Measurements from ENCODE around the gene VTI1A. TPM values are rescaled to one million over a fixed set of nuclear protein-coding genes. Genes with fewer than 3 reads are reported as not detected.

The VTI1A gene
- total and polyA plus RNA-seq, 9 donors: 7.8 to 48.2 (median 20.0) TPM

DNA sequence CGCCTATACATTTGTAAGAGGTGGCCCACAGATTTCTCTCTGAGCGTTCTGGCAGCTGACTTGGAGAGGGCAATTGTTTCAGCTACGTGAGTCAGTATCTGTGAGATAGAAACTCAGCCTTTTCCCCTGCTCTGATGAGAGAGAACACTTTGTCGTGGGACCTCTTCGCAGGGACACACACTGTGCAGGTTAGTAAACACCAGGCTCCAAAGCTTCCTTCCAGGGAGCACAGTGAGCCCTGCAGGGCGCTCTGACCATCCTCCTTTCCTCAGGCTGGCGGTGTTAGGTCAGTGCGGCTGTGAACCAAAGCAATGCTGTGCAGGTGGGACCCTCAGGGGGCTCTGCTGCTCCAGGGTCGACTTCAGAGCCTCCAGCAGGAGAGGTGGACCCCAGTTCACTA is 350.8 kb downstream of the VTI1A start:
- Histone ChIP-seq H3K9me3 (no peaks in the 10 kb centered on the region), H3K27me3 (no peaks in the 10 kb centered on the region), H3K4me3 (no peak overlapping the region), H3K36me3 (no peaks in the 10 kb centered on the region), H3K27ac (no peak overlapping the region), H3K4me1 (ENCODE audit: insufficient read depth) (peaks cover 5% of the 10 kb centered on the region)
- intact Hi-C loops (cut with DNase I): no loop called here
- WGBS, 3 donors: 87 to 89% (median 88%) methylated on average over 9 of the region's 9 CpGs
- DNase-seq: no peak
- TF ChIP-seq POLR2A (IDR thresholded peaks at IDR 0.05) (no peak), EP300 (IDR thresholded peaks at IDR 0.05) (no peak)
- TF ChIP-seq, protein P1, sequence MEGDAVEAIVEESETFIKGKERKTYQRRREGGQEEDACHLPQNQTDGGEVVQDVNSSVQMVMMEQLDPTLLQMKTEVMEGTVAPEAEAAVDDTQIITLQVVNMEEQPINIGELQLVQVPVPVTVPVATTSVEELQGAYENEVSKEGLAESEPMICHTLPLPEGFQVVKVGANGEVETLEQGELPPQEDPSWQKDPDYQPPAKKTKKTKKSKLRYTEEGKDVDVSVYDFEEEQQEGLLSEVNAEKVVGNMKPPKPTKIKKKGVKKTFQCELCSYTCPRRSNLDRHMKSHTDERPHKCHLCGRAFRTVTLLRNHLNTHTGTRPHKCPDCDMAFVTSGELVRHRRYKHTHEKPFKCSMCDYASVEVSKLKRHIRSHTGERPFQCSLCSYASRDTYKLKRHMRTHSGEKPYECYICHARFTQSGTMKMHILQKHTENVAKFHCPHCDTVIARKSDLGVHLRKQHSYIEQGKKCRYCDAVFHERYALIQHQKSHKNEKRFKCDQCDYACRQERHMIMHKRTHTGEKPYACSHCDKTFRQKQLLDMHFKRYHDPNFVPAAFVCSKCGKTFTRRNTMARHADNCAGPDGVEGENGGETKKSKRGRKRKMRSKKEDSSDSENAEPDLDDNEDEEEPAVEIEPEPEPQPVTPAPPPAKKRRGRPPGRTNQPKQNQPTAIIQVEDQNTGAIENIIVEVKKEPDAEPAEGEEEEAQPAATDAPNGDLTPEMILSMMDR (IDR thresholded peaks at IDR 0.05): no peak

GRCh38 chr10:112799038-112799437 is 352.0 kb downstream of the VTI1A start:
- Histone ChIP-seq H3K4me1 (ENCODE audit: insufficient read depth) (peaks cover 3% of the 10 kb centered on the region), H3K27ac (no peak overlapping the region), H3K4me3 (no peak overlapping the region), H3K9me3 (no peaks in the 10 kb centered on the region), H3K36me3 (no peaks in the 10 kb centered on the region), H3K27me3 (no peaks in the 10 kb centered on the region)
- intact Hi-C loops (cut with DNase I): no loop called here
- TF ChIP-seq POLR2A (IDR thresholded peaks at IDR 0.05): no peak
- TF ChIP-seq, protein P1 (IDR thresholded peaks at IDR 0.05): no peak
- TF ChIP-seq EP300 (IDR thresholded peaks at IDR 0.05): no peak
- 80 to 87% (median 85%) methylated on average over 5 of the region's 5 CpGs for WGBS, 3 donors
- DNase-seq: no peak

DNA sequence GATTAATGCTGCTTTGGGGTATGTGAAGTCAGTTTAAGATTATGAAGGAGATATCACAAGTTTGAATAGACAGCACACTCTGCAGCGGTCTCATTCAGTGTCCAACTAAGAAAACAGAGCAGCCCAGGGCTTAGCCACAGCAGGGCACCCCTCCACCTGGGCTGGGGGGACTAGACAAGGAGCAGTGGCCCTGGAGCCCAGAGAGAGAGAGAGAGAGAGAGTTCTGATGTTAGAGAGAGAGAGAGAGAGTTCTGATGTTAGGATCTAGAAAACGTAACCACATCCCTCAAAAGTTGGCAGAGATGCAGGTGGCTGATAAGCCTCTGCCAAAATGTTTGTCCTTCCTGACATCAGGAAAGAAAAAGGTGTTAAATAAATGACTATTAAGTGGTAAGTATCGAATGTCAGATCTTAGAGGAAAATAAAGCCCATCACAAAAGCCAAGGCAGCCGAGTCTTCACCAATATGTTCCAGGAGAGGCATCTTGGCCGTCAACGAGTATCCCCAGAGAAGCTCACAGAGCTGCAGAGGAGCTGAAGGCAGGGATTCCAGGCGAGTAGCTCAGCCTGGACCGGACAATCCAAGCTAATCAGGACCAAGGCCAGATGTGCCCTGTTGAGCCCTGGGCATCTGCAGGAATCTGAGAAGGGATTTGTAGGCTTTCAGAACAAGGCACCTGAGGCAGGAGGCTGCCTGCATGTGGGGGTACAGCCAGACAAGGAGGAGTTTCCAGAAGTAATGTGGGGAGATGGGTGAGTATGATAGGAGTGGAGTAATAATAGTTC is 352.9 kb downstream of the VTI1A start:
- WGBS, 3 donors: 89 to 92% (median 91%) methylated on average over 8 of the region's 8 CpGs
- Histone ChIP-seq H3K4me1 (ENCODE audit: insufficient read depth) (peaks cover 3% of the 10 kb centered on the region), H3K36me3 (no peaks in the 10 kb centered on the region), H3K4me3 (no peak overlapping the region), H3K27me3 (no peaks in the 10 kb centered on the region), H3K9me3 (no peaks in the 10 kb centered on the region), H3K27ac (no peak overlapping the region)
- intact Hi-C loops (cut with DNase I): no loop called here
- TF ChIP-seq, protein P1 (IDR thresholded peaks at IDR 0.05): no peak
- no peak for TF ChIP-seq EP300 (IDR thresholded peaks at IDR 0.05)
- DNase-seq: no peak

DNA sequence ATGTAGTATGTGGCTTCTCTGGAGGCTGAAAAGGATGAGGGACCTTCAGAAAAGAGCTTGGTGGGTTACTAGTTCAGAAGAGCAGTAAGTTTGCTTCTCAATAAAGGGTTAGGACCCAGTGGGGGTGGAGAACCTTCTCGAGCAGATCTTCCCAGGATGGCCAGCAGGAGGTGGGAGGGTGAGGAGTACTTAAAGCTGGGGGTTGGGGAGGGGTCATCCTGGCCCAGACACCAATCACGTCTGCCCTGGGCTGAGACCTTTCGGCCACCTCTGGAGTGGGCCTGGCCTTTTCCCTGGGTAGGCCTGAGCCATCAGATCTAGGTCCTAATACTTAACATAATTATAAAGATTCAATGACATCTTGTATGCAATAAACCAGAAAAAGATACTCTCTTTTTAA is 354.0 kb downstream of the VTI1A start:
- Histone ChIP-seq H3K36me3 (no peaks in the 10 kb centered on the region), H3K27ac (no peak overlapping the region), H3K4me1 (ENCODE audit: insufficient read depth) (peaks cover 3% of the 10 kb centered on the region), H3K27me3 (no peaks in the 10 kb centered on the region), H3K4me3 (no peak overlapping the region), H3K9me3 (no peaks in the 10 kb centered on the region)
- DNase-seq: no peak
- intact Hi-C loops (cut with DNase I): no loop called here
- TF ChIP-seq POLR2A (IDR thresholded peaks at IDR 0.05) (no peak), EP300 (IDR thresholded peaks at IDR 0.05) (no peak)
- TF ChIP-seq, protein P1 (IDR thresholded peaks at IDR 0.05): no peak
- 84 to 86% (median 84%) methylated on average over 3 of the region's 3 CpGs for WGBS, 3 donors

All from ovary (tissue), 9 donors.